Liver (tissue), 9 donors: Measurements from ENCODE around the gene BRAF. TPM values are rescaled to one million over a fixed set of nuclear protein-coding genes. Genes with fewer than 3 reads are reported as not detected.
"Not testable (repeated sequence)": the region's sequence is repeated elsewhere in the genome, so short reads cannot be mapped to it uniquely, and the experiment has no call there.

Source experiments
- DNase-seq: peaks from one replicate; pipeline ENCODE4 v3.0.0-alpha.2; 2017; ENCODE audit warnings: low spot score
- H3K27ac ChIP-seq, 2 donors: one replicate each; pipeline ENCODE4 v1.7.0; 2013; ENCODE audit warnings: inconsistent platforms in 2 of 2, low read length in 2 of 2, control low read depth in 1 of 2, low read depth in 1 of 2, mild to moderate bottlenecking in 1 of 2
- H3K27me3 ChIP-seq, 4 donors: one replicate each; pipeline versions ENCODE4 v1.6.1 to v1.7.0; 2013; ENCODE audit warnings: low read length in 3 of 4, inconsistent platforms in 1 of 4, mild to moderate bottlenecking in 1 of 4, moderate library complexity in 1 of 4; ENCODE audit not compliant: control insufficient read depth in 4 of 4, insufficient read depth in 4 of 4
- H3K36me3 ChIP-seq, 4 donors: one replicate each; pipeline versions ENCODE4 v1.6.1 to v1.7.0; 2013; ENCODE audit warnings: low read length in 3 of 4, mild to moderate bottlenecking in 3 of 4, low read depth in 1 of 4, moderate library complexity in 1 of 4; ENCODE audit not compliant: control insufficient read depth in 4 of 4, insufficient read depth in 3 of 4
- H3K4me1 ChIP-seq, 4 donors: one replicate each; pipeline versions ENCODE4 v1.6.1 to v1.7.0; 2013; ENCODE audit warnings: low read length in 3 of 4, mild to moderate bottlenecking in 3 of 4, moderate library complexity in 1 of 4; ENCODE audit not compliant: control insufficient read depth in 4 of 4, insufficient read depth in 4 of 4
- H3K4me3 ChIP-seq, 3 donors: one replicate each; pipeline versions ENCODE4 v1.6.1 to v1.7.0; 2013; ENCODE audit warnings: low read length in 3 of 3, control low read depth in 1 of 3, low read depth in 1 of 3, mild to moderate bottlenecking in 1 of 3
- H3K9ac ChIP-seq, 2 donors: one replicate each; pipeline ENCODE4 v1.7.0; 2013; ENCODE audit warnings: low read length in 2 of 2, mild to moderate bottlenecking in 2 of 2, moderate library complexity in 2 of 2, control low read depth in 1 of 2, low read depth in 1 of 2
- H3K9me3 ChIP-seq, 4 donors: one replicate each; pipeline versions ENCODE4 v1.6.1 to v1.7.0; 2013; ENCODE audit warnings: low read length in 3 of 4; ENCODE audit not compliant: control insufficient read depth in 4 of 4
- ATF3 ChIP-seq: IDR thresholded peaks from 2 replicates; pipeline ENCODE4 v1.6.1; 2016; ENCODE audit warnings: antibody characterized with exemption
- FOXA1 ChIP-seq: IDR thresholded peaks from 2 replicates; pipeline ENCODE4 v1.6.1; 2016; ENCODE audit warnings: antibody characterized with exemption
- GABPA ChIP-seq, 2 donors: IDR thresholded peaks in 1 of 2; conservative IDR thresholded peaks in 1 of 2; 2 replicates each; pipeline ENCODE4 v1.6.1; 2016; ENCODE audit warnings: antibody characterized with exemption in 2 of 2, mild to moderate bottlenecking in 1 of 2, moderate library complexity in 1 of 2
- JUND ChIP-seq, 2 donors: IDR thresholded peaks; 2 replicates each; pipeline ENCODE4 v1.6.1; 2016; ENCODE audit warnings: antibody characterized with exemption in 2 of 2
- NR2F2 ChIP-seq: IDR thresholded peaks from 2 replicates; pipeline ENCODE4 v1.6.1; 2016; ENCODE audit warnings: antibody characterized with exemption
- RXRA ChIP-seq, 2 donors: IDR thresholded peaks; 2 replicates each; pipeline ENCODE4 v1.6.1; 2017 to 2018; ENCODE audit warnings: antibody characterized with exemption in 2 of 2, mild to moderate bottlenecking in 1 of 2
- SP1 ChIP-seq: IDR thresholded peaks from 2 replicates; pipeline ENCODE4 v1.6.1; 2018; ENCODE audit warnings: antibody characterized with exemption, mild to moderate bottlenecking
- TAF1 ChIP-seq: conservative IDR thresholded peaks from 2 replicates; pipeline ENCODE4 v1.6.1; 2016; ENCODE audit warnings: antibody characterized with exemption, mild to moderate bottlenecking
- YY1 ChIP-seq: IDR thresholded peaks from 2 replicates; pipeline ENCODE4 v1.6.1; 2016; ENCODE audit warnings: antibody characterized with exemption, mild to moderate bottlenecking
- ZBTB33 ChIP-seq: IDR thresholded peaks from 2 replicates; pipeline ENCODE4 v1.6.1; 2016; ENCODE audit warnings: antibody characterized with exemption
- WGBS: extraction: QIAGEN DNeasy Blood & Tissue Kit; methylation state at CpG from one replicate; pipeline ENCODE4 v1.1.7; 2013; 5-methylcytosine and 5-hydroxymethylcytosine counted together
- polyA plus RNA-seq, 2 donors: library from polyadenylated mRNA; stranded (reverse) in 1 of 2; unstranded in 1 of 2; fragments of 200-250 nt in 1 of 2; fragments of >200 nt in 1 of 2; fragmentation: Nextera tagmentation in 1 of 2; extraction: Ambion mirVana in 1 of 2; gene quantifications; one replicate each; pipeline versions ENCODE4 v1.2.1 to v1.2.3, GENCODE V29; 2013 to 2015
- total RNA-seq, 2 donors: library from RNA; depleted of rRNA; stranded (reverse); fragments of >200 nt; gene quantifications; one replicate each; pipeline ENCODE4 v1.2.3, GENCODE V29; 2014
- TF ChIP-seq, protein P1 (sequence below): fragments of 150-350 bp; IDR thresholded peaks from 2 replicates; pipeline ENCODE4 v1.5.1; 2017; ENCODE audit warnings: improper control_type of control experiment, low read depth, low read length; ENCODE audit not compliant: missing input control
- TF ChIP-seq, protein P2 (sequence below): IDR thresholded peaks from 2 replicates; pipeline ENCODE4 v1.6.1; 2016; ENCODE audit warnings: antibody characterized with exemption, mild to moderate bottlenecking
- TF ChIP-seq, protein P3 (sequence below): IDR thresholded peaks from 2 replicates; pipeline ENCODE4 v1.6.1; 2016; ENCODE audit warnings: antibody characterized with exemption
- donor health status: healthy.
- donor health status: healthy.
- donor health status: healthy.
- donor health status: healthy.
- donor health status: healthy.

BRAF gene
- total and polyA plus RNA-seq, 4 donors = 2.6 to 21.9 (median 14.0) TPM

DNA sequence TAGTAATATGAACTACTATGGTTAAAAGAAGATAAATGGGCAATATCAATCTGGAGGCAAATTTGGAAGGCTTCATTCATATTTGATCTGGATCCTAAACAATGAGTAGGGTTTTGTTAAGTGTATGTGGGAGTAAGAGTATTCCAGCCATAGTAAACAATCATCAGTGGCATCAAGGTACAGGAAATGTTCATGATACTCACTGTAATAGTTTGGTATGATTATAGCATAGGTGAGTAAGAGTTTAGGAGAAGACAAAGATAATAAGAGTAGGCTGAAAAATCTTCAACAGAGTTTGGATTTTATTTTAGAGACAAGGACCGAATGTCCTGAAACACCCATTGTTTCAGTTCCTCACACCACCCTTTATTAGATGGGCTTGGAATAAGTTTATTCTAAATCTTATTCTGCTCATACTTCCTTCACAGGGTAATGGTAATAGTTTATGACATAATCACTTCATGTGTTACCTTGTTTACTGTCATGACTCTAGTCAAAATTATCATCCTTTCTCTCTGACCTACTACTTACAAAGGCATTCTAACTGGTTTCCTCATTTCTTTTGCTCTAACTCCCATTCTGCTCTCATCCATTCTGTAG, 38.9 kb downstream of the BRAF start:
- 86% methylated on average over 1 of the region's 1 CpG for WGBS
- no peak overlapping the region for H3K9ac ChIP-seq
- DNase-seq = no peak
- peaks cover 0 to 3% (median 1%) of the 10 kb centered on the region in 4 donors for H3K4me1 ChIP-seq
- TF ChIP-seq GABPA (IDR thresholded peaks at IDR 0.05 in 1 of 2, conservative IDR thresholded peaks at IDR 0.05 in 1 of 2) = no peak
- no peak for TF ChIP-seq JUND (IDR thresholded peaks at IDR 0.05)
- TF ChIP-seq, protein P1, sequence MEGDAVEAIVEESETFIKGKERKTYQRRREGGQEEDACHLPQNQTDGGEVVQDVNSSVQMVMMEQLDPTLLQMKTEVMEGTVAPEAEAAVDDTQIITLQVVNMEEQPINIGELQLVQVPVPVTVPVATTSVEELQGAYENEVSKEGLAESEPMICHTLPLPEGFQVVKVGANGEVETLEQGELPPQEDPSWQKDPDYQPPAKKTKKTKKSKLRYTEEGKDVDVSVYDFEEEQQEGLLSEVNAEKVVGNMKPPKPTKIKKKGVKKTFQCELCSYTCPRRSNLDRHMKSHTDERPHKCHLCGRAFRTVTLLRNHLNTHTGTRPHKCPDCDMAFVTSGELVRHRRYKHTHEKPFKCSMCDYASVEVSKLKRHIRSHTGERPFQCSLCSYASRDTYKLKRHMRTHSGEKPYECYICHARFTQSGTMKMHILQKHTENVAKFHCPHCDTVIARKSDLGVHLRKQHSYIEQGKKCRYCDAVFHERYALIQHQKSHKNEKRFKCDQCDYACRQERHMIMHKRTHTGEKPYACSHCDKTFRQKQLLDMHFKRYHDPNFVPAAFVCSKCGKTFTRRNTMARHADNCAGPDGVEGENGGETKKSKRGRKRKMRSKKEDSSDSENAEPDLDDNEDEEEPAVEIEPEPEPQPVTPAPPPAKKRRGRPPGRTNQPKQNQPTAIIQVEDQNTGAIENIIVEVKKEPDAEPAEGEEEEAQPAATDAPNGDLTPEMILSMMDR = no peak
- no peak for TF ChIP-seq ATF3
- TF ChIP-seq, protein P2, sequence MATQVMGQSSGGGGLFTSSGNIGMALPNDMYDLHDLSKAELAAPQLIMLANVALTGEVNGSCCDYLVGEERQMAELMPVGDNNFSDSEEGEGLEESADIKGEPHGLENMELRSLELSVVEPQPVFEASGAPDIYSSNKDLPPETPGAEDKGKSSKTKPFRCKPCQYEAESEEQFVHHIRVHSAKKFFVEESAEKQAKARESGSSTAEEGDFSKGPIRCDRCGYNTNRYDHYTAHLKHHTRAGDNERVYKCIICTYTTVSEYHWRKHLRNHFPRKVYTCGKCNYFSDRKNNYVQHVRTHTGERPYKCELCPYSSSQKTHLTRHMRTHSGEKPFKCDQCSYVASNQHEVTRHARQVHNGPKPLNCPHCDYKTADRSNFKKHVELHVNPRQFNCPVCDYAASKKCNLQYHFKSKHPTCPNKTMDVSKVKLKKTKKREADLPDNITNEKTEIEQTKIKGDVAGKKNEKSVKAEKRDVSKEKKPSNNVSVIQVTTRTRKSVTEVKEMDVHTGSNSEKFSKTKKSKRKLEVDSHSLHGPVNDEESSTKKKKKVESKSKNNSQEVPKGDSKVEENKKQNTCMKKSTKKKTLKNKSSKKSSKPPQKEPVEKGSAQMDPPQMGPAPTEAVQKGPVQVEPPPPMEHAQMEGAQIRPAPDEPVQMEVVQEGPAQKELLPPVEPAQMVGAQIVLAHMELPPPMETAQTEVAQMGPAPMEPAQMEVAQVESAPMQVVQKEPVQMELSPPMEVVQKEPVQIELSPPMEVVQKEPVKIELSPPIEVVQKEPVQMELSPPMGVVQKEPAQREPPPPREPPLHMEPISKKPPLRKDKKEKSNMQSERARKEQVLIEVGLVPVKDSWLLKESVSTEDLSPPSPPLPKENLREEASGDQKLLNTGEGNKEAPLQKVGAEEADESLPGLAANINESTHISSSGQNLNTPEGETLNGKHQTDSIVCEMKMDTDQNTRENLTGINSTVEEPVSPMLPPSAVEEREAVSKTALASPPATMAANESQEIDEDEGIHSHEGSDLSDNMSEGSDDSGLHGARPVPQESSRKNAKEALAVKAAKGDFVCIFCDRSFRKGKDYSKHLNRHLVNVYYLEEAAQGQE = no peak
- no peak for TF ChIP-seq TAF1
- TF ChIP-seq ZBTB33 = no peak
- no peak for TF ChIP-seq SP1
- TF ChIP-seq YY1 = no peak
- TF ChIP-seq NR2F2 = no peak
- TF ChIP-seq FOXA1 = no peak
- no peak overlapping the region for H3K4me3 ChIP-seq
- no peaks in the 10 kb centered on the region for H3K9me3 ChIP-seq
- H3K27me3 ChIP-seq = no peaks in the 10 kb centered on the region
- no peaks in the 10 kb centered on the region for H3K36me3 ChIP-seq
- H3K27ac ChIP-seq = no peak overlapping the region

GRCh38 chr7:140883378-140883777, 41.4 kb downstream of the BRAF start:
- Histone ChIP-seq H3K27me3 (no peaks in the 10 kb centered on the region), H3K9ac (no peak overlapping the region), H3K36me3 (no peaks in the 10 kb centered on the region), H3K4me3 (no peak overlapping the region), H3K27ac (no peak overlapping the region), H3K4me1 (no peaks in the 10 kb centered on the region), H3K9me3 (no peaks in the 10 kb centered on the region)
- 93% methylated on average over 1 of the region's 1 CpG for WGBS
- no peak for DNase-seq
- TF ChIP-seq, protein P2 = no peak
- TF ChIP-seq SP1 (no peak), RXRA (IDR thresholded peaks at IDR 0.05) (no peak), YY1 (no peak)
- TF ChIP-seq, protein P3, sequence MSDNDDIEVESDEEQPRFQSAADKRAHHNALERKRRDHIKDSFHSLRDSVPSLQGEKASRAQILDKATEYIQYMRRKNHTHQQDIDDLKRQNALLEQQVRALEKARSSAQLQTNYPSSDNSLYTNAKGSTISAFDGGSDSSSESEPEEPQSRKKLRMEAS = no peak

DNA sequence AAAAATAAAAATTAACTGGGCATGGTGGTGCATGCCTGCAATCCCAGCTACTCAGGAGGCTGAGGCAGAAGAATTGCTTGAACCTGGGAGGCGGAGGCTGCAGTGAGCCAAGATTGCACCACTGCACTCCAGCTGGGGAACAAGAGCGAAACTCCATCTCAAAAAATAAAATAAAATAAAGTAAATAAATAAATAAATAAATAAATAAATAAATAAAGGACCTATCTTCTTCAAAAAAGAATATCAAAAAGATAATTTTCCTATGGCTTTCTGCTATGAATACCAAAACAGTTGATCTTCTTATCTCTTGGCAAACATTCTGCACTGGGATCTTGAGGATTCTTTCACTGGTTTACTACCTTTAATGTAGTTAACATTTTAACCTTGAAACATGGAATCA, 41.9 kb downstream of the BRAF start:
- WGBS = 97% methylated on average over 2 of the region's 2 CpGs

More for the DNA sequence above, 41.9 kb downstream of the BRAF start:
- H3K36me3 ChIP-seq, H3K4me1 ChIP-seq, H3K9me3 ChIP-seq, H3K27ac ChIP-seq, DNase-seq, H3K4me3 ChIP-seq, H3K9ac ChIP-seq, H3K27me3 ChIP-seq: not testable (repeated sequence)
